CMK (cell line): ENCODE results near the gene COLGALT1.
A peak's percentile ranks its signal among the peaks of the same experiment; 100 is the strongest.
"Not testable (repeated sequence)": the region's sequence is repeated elsewhere in the genome, so short reads cannot be mapped to it uniquely, and the experiment has no call there.

Experiments used
- DNase-seq: peaks from one replicate; pipeline ENCODE4 v3.0.0-alpha.2; 2010; ENCODE audit warnings: low read depth

Gene COLGALT1

GRCh38 chr19:17560205-17560595, 4.8 kb downstream of the COLGALT1 start:
- DNase-seq: no peak

DNA sequence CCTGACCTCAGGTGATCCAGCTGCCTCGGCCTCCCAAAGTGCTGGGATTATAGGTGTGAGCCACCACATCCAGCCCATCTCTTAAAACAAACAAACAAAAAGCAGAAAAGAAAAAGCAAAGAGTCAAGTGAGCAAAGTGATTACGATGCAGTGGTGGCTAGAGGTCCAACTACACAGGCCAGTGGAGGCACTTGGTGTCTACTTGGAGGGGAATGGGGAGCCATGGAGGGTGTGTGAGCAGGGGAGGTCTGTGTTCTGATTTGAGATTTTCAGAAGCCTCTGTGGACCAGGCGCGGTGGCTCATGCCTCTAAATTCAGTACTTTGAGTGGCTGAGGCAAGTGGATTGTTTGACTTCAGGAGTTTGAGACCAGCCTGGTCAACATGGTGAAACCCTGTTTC, 6.6 kb downstream of the COLGALT1 start:
- DNase-seq: no peak

DNA sequence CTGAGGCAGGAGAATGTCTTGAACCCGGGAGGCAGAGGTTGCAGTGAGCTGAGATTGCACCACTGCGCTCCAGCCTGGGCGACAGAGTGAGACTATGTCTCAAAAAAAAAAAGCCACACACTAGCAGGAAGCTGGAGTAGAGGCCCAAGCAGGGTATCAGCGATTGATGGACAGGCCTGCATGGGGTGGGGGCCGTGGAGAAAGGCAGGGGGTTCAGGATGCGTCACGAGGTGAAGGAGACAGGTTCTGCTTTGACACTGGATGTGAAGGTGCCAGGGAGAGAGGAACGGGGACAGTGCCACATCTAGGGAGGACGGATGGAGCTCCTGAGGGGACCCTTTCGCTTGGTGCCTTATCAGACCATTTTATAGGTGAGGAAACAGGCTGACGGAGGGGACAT, 7.1 kb downstream of the COLGALT1 start:
- no peak for DNase-seq

DNA sequence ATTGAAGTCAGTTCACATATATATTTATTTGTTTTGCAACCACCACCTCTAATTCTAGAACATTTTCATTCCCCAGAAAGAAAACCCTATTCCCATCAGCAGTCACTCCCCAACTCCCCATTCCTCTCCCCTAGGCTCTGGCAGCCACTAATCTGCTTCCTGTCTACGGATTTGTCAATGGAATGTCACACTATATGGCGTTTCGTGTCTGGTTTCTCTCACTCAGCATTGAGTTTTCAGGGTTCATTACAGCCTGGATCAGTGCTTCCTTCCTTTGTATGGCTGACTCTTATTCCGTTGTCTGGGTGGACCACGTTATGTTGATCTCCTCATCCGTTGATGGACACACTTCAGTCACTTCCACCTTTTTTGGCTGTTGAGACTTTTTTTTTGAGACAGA, 9.3 kb downstream of the COLGALT1 start:
- DNase-seq: no peak

DNA sequence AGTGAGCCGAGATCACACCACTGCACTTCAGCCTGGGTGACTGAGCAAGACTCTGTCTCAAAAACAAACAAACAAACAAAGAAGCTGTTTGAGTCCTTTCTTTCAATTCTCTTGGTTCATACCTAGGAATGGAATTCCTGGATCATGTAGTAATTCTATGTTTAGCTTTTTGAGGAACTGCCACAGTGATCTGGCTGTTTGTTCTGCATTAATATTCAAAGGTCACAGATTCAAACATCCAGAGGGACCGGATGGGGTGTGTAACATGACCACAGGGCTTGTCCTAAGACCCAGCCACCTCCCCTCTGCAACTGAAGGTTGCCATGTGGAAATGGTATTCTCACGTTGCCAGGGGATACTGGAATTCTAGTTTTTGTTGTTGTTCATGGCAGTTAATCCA, 10.2 kb downstream of the COLGALT1 start:
- no peak for DNase-seq

GRCh38 chr19:17567940-17568339, 12.5 kb downstream of the COLGALT1 start:
- DNase-seq: no peak

DNA sequence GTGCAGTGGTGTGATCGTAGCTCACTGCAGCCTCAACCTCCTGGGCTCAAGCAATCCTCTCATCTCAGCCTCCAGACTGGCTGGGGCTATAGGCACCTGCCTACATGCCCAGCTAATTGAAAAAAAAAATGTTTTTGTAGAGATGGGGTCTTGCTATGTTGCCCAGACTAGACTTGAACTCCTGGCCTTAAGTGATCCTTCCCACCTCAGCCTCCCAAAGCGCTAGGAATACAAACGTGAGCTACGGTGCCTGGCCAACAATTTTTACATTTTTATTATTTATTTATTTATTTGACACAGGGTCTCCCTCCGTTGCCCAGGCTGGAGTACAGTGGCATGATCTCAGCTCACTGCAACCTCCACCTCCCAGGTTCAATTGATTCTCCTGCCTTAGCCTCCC, 14.8 kb downstream of the COLGALT1 start:
- not testable (repeated sequence) for DNase-seq

DNA sequence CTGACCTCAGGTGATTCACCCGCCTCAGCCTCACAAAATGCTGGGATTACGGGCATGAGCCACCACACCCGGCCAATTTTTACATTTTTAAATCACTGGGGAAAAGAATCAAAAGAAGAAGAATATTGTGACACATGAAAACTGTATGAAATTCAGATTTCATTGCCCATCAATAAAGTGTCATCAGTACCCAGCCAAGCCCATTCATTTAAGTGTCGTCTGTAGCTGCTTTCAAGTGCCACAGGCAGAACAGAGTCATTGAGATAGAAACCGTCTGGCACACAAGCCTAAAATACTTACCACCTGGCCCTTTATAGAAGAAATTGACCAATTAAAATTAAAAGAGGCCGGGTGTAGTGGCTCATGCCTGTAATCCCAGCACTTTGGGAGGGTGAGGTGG, 15.3 kb downstream of the COLGALT1 start:
- no peak for DNase-seq

DNA sequence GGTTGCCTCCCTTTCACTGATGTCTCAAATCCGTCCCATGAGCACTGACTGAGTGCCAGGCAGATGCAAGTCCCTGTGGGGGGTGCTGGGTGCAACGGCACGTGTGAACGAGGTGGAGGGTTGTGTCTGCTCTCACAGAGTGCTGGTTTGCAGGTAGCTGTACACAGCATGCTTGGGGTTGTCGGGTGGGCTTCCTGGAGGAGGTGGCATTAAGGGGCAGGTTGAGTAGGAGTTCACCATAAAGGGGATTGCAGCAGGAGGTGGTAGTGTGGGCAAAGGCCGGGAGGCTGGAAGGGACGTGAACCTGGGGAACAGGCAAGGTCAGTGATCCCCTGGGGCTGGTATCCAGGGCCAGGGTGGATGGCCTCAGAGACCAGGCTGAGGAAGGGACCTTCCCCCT, 17.2 kb downstream of the COLGALT1 start:
- no peak for DNase-seq

- DNase-seq: no peak
Observed at GRCh38 chr19:17575871-17576757, 20.7 kb downstream of the COLGALT1 start.

DNA sequence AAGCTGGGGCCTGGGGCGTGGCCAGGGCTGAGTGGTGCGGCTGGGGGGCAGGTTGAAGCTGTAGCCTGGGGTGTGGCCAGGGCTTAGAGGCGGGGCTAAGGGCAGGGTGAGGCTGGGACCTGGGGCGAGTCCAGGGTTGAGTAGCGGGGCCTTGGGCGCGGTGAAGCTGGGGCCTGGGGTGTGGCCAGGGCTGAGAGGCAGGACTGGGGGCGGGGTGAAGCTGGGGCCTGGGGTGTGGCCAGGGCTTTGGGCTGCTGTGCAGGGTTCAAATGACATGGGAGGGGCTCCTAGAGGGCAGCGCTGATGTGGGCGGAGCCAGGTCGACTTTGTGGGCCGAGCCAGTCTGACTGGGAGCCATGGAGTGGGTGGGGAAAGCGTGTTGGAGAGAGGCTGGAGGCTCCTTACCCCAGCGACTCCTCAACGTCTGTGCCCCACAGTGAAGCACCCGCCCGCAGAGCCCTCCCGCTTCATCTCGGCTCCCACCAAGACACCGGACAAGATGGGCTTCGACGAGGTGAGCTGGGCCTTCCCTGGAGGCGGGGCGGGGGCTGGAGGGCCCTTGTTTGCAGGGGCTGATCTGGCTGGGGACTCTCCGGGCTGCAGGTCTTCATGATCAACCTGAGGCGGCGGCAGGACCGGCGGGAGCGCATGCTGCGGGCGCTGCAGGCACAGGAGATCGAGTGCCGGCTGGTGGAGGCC, 21.5 kb downstream of the COLGALT1 start:
- no peak for DNase-seq

DNA sequence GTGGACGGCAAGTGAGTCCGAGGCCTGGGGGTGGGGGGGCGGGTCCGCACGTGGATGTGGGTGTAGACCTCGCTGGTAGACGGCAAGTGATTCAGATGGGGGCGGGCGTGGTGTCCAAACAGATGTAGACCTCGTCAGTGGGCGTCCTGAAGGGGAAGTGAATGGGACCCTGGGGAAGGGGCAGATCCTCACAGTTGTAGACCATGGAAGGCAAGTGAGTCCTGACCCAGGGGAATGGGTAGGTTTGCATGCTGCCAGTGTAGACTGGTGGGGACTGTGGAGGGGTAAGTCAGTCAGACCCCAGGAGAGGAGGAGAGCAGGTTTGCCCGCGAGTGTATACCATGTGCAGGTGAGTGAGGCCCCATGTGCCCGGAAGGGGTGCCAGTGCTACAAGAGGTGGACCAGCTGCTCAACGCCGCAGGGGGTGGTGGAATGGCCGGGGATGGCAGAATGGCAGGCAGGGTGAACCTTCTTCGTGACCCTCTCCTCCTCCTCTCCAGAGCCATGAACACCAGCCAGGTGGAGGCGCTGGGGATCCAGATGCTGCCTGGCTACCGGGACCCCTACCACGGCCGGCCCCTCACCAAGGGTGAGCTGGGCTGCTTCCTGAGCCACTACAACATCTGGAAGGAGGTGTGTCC, 22.1 kb downstream of the COLGALT1 start:
- no peak for DNase-seq

- DNase-seq: peak; percentile 66
Observed at GRCh38 chr19:17579661-17580244, 24.3 kb downstream of the COLGALT1 start.

- DNase-seq: no peak
Observed at GRCh38 chr19:17580470-17581144, 25.2 kb downstream of the COLGALT1 start.

GRCh38 chr19:17581211-17581874, 25.9 kb downstream of the COLGALT1 start:
- no peak for DNase-seq

DNA sequence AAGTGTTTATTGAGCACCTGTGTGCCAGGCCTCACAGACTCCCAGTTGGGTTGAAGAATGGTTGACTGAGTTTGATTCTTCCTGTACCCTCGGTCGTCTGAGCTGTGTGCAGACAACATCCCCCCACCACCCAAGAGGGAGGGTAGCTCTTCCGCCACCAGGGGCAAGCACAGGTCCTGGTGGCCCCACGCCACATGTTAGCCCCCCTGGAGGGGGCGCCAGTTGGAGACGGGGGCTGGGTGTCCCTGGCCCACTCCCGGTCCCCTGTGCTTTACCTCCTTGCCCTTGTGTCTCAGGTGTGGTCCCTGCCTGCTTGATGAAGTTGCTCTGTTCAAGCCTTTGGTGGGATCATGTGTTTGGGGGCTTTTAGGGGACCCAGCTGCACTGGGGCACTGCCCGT, 27.2 kb downstream of the COLGALT1 start:
- DNase-seq: no peak

DNA sequence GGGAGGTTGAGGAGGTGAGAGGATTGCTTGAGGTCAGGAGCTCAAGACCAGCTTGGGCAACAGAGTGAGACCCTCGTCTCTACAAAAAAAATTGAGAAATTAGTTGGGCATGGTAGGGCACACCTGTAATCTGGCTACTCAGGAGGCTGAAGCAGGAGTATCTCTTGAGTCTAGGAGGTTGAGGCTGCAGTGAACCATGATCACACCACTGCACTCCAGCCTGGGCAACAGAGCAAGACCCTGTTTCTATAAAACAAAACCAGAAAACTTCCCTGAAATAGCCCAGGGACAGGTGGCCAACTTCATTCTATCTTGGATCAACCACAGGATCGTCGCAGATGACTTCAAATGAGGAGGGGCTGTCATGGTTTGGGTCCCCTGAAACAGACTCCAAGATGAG, 28.7 kb downstream of the COLGALT1 start:
- DNase-seq: no peak

- DNase-seq: not testable (repeated sequence)
Observed at GRCh38 chr19:17585395-17585794, 29.9 kb downstream of the COLGALT1 start.

GRCh38 chr19:17590866-17591265, 35.4 kb downstream of the COLGALT1 start:
- no peak for DNase-seq

DNA sequence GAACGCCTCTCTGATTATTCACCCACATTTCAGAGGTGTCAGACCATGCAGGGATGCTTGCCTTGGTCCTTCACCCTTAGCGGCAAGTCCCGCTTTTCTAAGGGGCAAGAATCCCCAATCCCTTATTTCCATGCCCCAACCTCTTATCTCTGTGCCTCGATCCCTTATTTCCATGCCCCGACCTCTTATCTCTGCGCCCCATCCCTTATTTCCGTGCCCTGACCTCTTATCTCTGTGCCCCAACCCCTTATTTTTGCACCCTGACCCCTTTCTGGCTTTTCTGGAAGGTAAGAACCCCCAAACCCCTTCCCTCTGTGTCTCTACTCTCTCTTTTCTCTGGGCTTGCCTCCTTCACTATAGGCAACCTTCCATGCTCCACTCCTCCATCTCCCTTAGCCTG, 38.8 kb downstream of the COLGALT1 start:
- DNase-seq: not testable (repeated sequence)

DNA sequence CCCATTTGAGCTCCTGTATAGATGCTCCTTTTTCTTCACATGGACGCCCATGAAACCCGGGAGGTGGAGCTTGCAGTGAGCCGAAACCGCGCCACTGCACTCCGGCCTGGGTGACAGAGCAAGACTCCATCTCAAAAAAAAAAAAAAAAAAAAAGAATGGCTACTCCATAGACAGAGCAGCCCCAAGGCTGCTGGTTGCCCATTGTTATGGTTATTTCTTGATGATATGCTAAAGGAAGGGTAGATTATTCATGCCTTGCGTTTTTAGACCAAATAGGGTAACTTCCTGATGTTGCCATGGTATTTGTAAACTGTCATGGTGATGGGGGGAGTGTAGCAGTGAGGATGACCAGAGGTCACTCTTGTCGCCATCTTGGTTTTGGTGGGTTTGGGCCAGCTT, 42.6 kb downstream of the COLGALT1 start:
- DNase-seq: not testable (repeated sequence)
